A172 (cell line): ENCODE results near the gene MPIG6B. TPM values are rescaled to one million over a fixed set of nuclear protein-coding genes. Genes with fewer than 3 reads are reported as not detected.
A peak's percentile ranks its signal among the peaks of the same experiment; 100 is the strongest.
"Not testable (repeated sequence)": the region's sequence is repeated elsewhere in the genome, so short reads cannot be mapped to it uniquely, and the experiment has no call there.

Experiments used
- DNase-seq: peaks from one replicate; pipeline ENCODE4 v3.0.0-alpha.2; 2015; ENCODE audit warnings: low spot score
- total RNA-seq: library from RNA; depleted of rRNA; stranded (reverse); fragments of >200 nt; shearing (Covaris generic); gene quantifications from 2 replicates; pipeline ENCODE4 v1.2.3, GENCODE V29; 2014

Gene MPIG6B
- total RNA-seq, 1 experiment from 2014 or later, result not detected

DNA sequence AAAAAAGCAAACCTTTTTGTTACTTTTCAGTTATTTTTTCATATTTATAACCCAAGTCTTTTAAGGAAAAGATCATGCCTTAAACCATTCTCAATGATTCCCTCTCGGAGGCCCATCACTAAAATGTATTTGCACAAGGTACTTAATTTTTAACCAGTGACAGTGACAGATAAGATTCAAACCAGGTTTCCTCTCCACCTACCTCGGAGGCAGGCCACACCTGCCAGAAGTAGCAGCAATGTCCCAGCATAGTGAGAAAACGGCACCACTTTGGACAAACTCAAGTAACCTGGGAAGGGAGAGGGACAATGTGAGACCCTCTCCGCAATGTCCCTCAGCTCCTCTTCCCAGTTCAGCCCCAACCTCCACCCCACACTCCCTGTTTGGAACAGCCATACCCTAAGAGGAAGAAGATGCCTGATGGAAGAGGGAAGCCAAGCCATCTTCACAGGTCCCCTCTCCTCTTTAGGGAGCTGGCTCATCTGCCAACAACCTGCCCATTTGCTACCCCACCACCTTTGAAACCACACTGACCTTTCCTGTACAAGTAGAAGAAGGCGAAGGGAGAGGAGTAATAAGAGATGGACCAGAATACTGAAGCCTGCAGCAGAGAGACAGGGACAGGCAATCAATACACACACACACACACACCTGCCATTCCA, 22.3 kb upstream of the MPIG6B start:
- DNase-seq, result no peak

DNA sequence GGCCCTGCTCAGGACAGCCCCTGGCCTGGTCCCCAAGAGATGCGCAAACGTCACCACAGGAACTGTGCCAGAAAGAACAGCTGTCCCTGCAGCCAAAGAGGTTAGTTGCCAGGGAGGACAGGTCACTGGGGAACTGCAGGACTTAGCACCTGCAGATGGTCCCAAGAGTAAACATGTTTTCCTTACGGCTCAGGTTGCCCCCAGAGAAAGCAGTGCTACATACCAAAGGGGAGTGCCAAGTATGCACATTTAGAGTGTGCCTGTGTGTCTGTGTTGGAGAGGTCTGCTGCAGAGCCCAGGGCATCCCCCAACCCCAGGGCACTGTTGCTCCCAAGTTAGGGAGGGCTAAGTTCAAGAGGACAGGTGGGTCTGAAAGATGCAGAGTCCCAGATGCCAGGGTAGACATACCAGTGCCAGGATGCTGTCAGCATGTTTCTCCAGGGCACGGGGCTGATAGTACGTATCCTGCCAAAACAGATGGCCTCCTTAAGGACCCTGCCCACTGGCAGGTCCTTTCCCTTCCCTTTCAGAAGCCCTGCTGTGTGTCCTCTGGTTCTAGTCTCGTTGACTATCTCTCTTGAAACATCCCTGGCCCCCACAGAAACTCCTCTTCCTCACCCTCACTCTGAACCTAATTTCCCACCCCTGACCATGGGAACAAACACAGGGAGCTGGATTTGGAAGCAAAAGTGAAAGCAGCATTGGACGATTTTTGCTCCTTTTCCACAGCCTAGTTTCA, 21.3 kb upstream of the MPIG6B start:
- no peak for DNase-seq

DNA sequence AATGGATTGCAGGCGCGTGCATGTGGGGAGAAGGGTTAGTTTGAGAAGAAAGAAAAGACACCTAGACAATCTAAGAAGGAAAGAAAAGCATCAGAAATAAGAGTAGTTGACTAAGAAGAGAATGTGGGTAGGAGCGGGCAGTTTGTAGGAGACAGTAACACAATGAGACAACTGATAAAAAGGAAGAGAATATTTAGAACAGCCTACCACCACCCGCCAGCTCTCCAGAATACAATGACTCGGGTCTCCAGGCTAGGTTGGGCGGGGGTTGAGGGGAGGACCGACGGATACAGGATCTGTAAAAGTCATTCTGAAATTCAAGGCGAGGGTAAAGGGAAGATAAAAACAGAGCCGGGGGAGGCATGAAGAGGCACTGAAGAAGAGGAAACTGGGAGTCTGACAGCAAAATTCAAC, 20.8 kb upstream of the MPIG6B start:
- no peak for DNase-seq

GRCh38 chr6:31702819-31703716, 20.1 kb upstream of the MPIG6B start, which contains the start of gene ABHD16A:
ABHD16A (minus strand) TSS chr6:31703324; CDS start chr6:31703281, 43 bp downstream.
- peak; percentile 93 for DNase-seq

DNA sequence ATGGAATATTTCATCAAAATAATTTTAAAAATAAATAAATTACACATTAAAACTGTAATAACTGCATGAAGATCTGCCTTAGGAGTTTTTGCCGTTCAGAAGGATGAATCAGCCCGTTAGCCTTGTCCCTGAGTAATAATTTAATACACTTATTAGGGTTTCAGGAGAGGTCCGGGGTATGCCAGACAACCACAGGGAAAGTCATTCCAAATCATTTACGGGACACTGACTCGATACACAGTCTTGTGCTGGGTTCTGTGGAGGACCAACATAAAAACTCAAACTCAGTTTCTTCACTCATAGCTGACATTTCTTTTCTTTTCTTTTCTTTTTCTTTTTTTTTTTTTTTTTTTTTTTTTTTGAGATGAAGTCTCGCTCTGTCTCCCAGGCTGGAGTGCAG, 17.2 kb upstream of the MPIG6B start:
- no peak for DNase-seq

GRCh38 chr6:31706599-31706998, 16.6 kb upstream of the MPIG6B start, which contains the start of gene LY6G6F:
LY6G6F (plus strand) TSS chr6:31706866; CDS start chr6:31706907, 41 bp downstream.
- DNase-seq, result no peak

DNA sequence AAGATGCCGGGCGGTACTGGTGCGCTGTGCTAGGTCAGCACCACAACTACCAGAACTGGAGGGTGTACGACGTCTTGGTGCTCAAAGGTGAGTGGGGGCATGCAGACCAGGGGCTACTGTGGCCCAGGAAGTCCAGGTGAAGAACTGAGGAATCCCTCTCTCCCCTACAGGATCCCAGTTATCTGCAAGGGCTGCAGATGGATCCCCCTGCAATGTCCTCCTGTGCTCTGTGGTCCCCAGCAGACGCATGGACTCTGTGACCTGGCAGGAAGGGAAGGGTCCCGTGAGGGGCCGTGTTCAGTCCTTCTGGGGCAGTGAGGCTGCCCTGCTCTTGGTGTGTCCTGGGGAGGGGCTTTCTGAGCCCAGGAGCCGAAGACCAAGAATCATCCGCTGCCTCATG, 15.5 kb upstream of the MPIG6B start:
- no peak for DNase-seq

DNA sequence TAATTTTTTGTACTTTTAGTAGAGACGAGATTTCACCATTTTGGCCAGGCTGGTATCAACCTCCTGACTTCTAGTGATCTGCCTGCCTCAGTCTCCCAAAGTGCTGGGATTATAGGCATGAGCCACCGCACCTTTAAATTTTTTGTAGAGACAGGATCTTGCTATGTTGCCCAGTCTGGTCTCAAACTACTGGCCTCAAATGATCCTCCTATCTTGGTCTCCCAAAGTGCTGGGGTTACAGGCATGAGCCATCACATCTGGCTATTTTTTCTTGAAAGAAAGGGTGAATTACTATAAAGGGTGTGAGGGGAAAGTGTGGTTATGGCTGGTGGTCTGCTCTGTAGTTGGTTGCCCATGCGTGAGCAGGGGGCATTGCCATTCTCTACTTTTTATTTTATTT, 14.9 kb upstream of the MPIG6B start:
- DNase-seq, result no peak

- DNase-seq, result not testable (repeated sequence)
Measured at GRCh38 chr6:31709157-31709556, 14.0 kb upstream of the MPIG6B start.

- DNase-seq, result no peak
Measured at GRCh38 chr6:31710523-31711219, 12.5 kb upstream of the MPIG6B start.

DNA sequence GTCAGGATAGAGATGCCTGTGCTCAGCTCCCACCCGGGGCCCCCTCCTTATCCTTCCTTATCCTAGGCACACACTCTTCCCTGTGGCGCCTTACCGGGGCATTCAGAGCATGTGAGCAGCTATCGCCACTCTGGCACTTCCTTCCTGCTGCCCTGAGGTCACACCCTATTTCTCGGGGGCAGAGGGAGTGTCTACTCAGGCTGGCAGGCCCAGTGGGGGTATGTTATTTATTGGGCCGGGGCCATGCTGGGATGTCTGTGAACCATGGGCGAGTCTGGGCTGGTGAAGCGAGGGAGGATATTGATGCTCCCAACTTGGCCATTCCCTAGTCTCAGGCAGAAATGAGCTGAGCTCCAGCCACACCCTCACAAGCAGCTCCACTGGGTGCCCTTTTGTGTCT, 11.9 kb upstream of the MPIG6B start:
- DNase-seq, result no peak

DNA sequence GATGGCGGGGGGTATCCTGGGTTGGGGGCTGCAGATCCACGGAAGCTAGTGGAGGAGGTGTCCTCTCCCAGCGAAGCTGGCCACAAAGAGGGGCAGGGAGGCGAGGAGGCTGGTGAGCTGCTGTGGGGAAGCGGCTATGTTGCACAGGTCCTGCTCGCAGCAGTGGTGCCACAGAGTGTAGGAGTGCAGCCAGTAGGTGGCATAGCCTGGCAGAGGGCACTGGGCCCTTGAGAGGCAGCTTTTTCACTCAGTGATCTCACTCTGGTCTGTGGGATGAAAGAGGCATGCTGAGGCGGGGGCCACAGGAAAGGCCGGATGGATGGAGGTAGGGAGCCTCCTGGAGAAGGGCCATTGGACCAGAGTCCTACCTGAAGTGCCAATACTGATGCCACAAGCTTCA, 10.9 kb upstream of the MPIG6B start:
- DNase-seq, result no peak

DNA sequence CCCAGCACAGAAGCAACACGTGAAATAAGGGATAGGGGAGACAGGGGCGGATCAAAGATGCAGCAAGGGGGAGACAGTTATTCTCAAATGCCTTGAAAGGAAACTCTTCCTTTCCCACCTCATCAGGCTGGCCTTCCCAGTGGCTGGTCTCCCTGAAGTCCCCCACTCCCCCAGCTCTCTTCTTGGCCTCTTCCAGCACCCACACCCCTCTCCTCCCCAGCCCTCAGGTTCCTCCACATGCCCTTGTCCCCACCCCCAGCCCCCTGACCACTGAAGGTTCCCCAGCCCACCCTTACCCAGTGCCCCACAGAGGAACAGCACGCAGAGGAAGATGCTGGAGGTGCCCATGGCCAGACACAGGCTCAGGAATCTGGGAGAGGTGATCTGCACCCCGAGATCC, 9.7 kb upstream of the MPIG6B start:
- DNase-seq, result no peak

- no peak for DNase-seq
Measured at GRCh38 chr6:31713991-31714684, 9.0 kb upstream of the MPIG6B start.

- no peak for DNase-seq
Measured at GRCh38 chr6:31715022-31715958, 7.9 kb upstream of the MPIG6B start, which contains the start of gene LY6G6D. LY6G6D (plus strand) TSS chr6:31715348; CDS start chr6:31715356, 8 bp downstream.

GRCh38 chr6:31717499-31718222, 5.5 kb upstream of the MPIG6B start:
- DNase-seq, result no peak

DNA sequence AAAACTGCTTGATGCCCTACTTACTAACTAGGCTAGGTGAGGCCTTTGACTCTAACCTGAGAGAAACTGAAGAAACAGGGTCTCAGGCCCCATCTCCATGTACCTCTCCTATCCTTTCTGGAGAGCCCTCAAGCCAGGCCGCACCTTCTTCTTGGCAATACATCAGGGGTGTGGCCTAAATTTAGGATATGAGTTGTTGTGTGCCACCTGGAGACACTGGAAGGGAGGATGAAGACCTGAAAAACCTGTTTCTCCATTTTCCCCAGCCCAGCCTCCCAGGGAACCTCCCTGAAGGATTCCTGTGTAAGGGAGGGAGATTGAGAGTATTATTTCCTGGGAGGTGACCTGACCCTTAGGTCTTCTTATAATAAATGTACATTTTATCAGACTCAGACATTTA, 4.9 kb upstream of the MPIG6B start:
- no peak for DNase-seq

DNA sequence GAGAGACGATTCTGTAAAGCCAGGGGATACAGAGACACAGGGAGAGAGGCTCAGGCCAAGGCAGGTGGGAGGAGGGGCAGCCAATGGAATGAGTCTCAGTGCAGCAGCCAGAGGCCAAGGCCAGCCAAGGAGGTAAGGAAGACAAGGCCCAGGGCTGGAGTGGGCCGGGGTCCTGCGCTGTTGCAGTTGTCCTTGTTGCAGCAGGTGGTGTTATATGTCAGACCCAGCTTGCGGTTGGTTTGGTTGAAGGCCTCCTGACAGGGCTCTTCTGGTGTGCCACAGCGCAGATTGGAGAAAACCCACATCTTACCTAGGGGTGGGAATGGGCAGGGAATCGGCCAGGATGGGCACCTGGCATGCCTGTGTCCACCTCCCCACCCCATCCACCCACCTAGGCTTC, 4.2 kb upstream of the MPIG6B start:
- DNase-seq, result no peak

- no peak for DNase-seq
Measured at GRCh38 chr6:31720196-31720770, 2.9 kb upstream of the MPIG6B start.
